ENCODE results near the gene EFCC1.

DNA sequence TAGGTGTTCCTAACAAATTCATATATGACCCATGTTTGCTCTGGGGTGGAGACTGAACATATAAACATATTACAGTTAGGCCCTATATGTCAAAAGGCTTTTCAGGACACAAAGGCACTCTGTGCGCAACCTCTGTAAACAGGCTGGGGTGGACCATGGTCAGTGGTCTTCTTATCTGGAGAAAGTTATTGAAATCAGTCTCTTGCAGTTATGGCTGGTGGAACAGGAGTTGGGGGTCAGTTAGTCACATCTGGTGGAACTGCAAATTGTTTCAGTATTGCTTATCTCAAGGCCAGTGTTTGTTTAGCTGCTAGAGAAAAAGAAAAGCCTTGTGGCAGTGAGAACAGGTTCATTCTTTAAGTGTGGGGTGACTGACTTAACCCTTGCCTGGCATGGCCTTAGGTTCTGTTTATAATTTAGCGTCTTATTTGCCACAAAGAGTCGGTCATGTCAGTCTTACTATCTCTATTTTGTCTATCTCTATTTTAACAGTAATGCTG lies 53.6 kb downstream of the EFCC1 start:
- TF ChIP-seq POLR2AphosphoS5 (IDR thresholded peaks at IDR 0.05) = no peak
- TF ChIP-seq, protein P1, sequence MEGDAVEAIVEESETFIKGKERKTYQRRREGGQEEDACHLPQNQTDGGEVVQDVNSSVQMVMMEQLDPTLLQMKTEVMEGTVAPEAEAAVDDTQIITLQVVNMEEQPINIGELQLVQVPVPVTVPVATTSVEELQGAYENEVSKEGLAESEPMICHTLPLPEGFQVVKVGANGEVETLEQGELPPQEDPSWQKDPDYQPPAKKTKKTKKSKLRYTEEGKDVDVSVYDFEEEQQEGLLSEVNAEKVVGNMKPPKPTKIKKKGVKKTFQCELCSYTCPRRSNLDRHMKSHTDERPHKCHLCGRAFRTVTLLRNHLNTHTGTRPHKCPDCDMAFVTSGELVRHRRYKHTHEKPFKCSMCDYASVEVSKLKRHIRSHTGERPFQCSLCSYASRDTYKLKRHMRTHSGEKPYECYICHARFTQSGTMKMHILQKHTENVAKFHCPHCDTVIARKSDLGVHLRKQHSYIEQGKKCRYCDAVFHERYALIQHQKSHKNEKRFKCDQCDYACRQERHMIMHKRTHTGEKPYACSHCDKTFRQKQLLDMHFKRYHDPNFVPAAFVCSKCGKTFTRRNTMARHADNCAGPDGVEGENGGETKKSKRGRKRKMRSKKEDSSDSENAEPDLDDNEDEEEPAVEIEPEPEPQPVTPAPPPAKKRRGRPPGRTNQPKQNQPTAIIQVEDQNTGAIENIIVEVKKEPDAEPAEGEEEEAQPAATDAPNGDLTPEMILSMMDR (IDR thresholded peaks at IDR 0.05) = no peak
- no peak for TF ChIP-seq EP300 (IDR thresholded peaks at IDR 0.05)
